ENCODE results near the gene SLC7A5. TPM values are rescaled to one million over a fixed set of nuclear protein-coding genes. Genes with fewer than 3 reads are reported as not detected.
"Not testable (repeated sequence)": the region's sequence is repeated elsewhere in the genome, so short reads cannot be mapped to it uniquely, and the experiment has no call there.

Gene SLC7A5
- 191 and 198 TPM in 2 replicates for total RNA-seq

DNA sequence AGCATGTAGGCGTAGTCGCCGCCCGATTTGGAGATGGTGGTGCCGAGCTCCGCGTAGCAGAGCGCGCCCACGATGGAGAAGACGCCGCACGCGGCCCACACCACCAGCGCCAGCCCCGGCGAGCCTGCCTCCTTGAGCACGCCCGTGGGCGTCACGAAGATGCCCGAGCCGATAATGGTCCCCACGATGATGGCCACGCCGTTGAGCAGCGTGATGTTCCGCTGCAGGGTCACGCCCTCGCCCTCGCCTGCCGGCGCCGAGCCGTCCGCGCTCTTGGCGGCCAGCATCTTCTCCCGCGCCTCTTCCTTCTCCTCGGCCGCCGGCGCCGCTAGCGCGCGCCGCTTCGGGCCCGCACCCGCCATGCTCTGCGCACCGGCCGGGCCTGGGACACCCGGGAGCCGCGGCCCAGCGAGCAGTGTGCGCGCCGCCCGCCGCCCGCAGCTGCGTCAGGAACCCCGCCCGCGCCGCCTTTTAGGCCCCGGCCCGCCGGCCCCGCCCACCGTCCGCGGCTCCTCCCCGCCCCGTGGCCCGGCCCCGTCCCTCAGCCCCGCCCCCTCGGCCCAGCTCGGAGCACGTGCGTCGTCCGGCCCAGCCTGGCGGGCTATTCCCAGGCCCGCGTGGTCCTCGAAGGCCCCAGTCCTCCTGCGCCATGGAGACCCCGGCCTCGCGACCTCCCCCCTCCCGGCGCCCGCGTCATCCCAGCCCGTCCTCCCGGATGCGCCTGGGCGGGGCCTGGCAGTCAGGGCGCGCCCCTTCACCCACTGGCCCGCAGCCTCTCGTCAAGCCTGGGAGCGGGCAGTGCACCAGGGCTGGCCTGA lies at the start of gene SLC7A5:
Gene SLC7A5, minus strand, starts transcription at position 447 of the 818 bp plus-strand sequence. Its CDS starts 85 bp downstream, at position 362.
- intact Hi-C loops (cut with micrococcal nuclease), result loop anchor here (2.0 kb wide), 1 partner anchor 584 kb away; the partner anchor contains the start of gene ZFPM1

DNA sequence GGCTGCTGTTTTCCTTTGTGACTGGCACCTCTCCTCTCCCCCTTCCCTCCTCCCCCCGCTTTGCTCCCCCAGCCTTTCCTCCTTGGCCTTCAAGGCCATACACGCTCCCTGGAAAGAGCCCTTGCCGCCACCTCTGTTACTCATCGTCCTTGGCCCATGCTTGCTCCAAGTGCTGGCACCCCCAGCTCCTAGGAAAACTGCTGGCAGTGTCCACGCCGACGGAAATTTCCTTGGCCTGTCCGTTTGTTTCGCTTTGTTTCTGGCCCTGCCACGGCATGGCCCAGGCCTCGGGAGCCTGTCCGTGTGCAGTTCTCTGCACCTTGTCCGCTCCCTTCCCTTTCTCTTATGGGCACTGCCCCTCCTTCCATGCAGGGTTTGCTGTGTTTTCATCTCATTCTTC lies 49.0 kb upstream of the SLC7A5 start:
- intact Hi-C loops (cut with micrococcal nuclease), result no loop called here

DNA sequence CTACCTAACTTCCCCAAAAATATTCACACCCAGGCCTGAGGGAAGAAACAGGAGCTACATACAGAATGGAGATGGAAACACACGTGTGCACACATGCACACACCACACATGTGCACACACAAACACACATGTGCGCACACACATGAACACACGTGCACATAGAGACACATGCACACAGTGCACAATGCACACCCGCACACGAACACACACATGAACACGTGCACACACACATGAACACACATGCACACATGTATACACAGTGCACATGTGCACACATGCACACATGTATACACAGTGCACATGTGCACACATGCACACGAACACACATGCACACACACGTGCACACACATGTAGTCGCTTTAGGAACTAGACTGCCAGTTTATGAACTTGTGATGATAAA lies 48.2 kb upstream of the SLC7A5 start:
- intact Hi-C loops (cut with micrococcal nuclease), result no loop called here

DNA sequence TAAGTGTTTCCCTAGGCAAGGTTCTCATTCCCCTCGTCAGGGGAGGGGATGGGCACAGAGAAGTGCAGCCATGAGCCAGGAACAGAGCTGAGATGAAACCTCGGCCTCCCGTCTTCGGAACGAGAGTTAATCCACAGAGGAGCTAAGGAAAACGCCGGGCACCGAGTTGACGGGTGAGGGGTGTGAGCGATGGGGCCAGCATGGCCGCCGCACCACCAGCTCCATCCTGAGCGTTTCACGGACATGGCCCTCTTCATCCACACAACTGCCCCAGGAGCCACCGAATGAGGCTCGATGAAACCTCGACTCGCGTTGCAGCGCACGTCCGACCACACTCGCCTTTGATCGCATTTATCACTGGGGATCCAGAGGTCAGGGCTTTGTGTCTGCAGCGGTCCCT lies 45.5 kb upstream of the SLC7A5 start:
- intact Hi-C loops (cut with micrococcal nuclease), result no loop called here

DNA sequence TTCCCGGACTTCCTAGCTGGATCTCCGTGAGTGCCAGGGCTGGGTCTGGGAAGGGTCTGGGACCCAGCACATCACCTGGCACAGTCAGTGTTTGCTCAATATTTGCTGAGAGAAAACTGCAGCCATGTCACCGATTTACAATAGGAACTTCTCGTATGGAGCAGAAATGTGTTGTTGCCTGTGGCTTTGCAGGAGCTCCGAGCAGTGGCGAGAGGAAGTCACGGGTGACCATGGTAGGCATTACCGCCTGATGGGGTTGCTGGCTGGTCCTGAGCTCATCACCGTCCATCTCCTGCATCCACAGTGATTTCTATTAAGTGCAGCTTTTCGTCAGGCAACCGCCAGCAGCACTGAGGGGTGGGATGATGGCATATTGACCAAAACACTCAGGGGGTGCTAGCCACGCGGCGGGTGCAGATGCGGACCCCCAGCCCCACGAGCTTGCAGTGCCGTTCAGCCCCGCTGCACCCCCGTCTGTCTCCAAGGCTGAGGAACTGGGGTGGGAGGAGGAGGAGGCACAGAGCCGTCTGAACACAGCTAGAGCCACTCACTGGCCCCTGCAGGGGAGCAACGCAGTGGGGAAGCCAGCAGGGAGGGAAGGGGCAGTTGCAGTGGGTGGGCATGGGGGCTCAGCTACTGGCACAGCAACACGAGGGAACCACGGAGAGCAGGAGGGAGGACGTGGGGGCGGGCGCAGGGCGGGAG lies 44.9 kb upstream of the SLC7A5 start:
- intact Hi-C loops (cut with micrococcal nuclease), result not testable (repeated sequence)

DNA sequence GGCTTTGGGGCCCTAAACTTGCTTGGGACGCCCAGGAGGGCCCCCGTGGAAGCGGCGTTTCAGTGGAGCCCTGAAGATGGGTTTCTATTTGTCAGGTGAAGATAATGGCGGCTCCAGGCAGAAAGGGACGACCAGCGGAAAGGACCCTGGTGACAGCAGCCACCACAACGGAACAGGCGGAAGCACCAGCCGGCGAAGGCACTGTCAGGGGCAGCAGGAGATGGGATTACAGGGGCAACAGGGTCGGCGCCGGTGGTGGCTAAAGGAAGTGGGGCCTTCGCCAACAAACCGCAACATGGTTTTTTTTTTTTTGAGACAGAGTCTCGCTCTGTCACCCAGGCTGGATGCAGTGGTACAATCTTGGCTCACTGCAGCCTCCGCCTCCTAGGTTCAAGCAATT lies 43.4 kb upstream of the SLC7A5 start:
- intact Hi-C loops (cut with micrococcal nuclease), result not testable (repeated sequence)

DNA sequence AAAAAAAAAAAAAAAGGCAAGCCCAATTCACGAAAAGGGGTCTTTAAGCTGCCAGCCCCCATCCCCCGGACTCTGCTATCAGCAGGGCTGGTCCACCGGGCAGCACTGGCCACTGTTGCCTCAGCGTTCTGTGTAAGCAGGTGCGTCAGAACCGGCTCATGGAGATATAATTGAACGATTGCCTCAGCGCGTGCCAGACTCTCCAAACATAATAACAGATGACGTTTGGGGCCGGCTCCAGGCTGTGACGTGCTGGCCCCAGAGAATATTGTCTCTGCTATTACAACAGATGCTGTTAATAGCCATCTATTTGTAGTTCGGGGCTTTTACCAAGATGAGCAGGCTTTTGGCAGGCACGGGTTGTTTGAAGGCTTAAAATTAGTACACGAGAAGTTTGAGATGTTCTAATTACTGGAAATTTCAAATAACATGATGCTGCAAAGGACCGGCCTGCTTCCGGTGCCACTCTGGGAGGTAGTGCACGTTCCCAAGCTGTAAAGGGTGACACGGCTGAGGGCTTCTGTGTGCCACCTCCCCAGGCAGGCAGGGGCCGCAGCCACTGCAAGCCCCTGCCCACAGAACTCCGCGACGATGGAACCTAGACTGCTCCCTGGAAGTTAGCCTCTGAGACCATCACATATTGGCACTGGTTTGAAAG lies 41.9 kb upstream of the SLC7A5 start:
- intact Hi-C loops (cut with micrococcal nuclease), result not testable (repeated sequence)

DNA sequence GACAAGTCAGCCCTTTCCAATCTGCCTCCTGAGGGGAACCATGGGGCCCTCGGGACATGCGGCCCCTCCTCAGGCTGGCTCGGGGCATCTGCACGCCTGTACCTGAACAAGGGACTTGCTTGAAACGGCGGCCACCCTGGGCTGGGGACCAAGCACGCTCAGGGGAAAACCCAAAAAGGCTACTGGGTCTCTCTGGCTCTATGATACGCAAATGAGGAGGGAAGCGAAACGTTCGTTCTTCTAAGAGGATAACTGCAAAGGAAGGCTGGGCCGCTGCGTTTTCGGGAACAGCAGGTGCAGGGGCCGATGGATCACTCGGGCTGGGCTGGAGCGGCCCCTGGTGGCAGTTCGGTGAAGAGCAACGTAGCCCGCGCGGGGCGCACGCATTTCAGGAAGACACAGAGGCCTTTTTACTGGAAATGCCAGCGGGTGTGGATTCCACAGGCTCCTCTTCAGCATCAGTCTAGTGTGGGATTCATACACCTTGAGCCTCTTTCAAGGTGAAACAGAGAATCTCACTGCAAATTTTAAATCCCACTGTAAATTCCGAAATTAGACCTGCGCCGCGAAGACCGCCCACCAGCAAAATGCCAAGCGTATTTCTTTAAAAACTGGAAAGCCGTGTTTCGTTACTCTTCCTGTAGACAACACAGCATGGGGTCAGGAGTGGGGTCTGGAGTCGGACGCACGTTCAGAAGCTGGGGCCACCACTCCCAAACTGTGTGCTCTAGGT lies 40.1 kb upstream of the SLC7A5 start:
- intact Hi-C loops (cut with micrococcal nuclease), result loop anchor here (1.0 kb wide), 5 partner anchors 14 to 130 kb away; no protein-coding TSS in a partner anchor

DNA sequence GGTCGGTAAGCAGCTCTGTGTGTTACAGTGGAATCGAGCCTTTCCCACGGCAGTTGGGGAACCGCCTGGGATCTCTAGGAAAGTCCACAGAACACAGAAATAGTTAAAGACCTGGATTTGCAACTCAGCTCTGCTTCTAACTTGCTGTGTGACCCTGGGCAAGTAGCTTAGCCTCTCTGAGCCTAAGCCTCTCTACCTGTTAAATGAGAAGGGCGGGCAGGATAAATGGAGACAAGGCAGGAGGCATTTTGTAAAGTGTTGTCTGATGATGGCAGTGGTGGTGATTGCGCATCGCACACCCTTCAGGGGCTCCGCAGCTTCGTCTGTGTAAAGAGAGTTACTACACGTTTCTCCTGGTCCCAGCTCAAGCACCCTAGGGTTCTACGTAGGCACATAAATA lies 38.8 kb upstream of the SLC7A5 start:
- intact Hi-C loops (cut with micrococcal nuclease), result not testable (repeated sequence)

DNA sequence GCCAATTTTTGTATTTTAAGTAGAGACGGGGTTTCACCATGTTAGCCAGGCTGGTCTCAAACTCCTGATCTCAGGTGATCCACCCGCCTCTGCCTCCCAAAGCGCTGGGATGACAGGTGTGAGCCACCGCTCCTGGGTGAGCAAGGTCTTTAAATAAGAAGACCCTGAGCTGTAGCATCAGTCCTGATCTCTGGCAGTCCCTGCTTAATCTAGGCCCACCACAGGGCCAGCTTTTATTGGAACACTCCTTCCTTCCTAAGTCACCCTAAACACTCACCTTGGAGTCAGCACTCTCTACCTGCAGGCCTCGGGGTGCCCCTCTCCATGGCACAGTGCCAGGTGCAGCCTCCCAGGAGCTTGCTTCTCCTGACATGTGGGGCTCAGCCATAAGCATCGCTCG lies 36.2 kb upstream of the SLC7A5 start:
- intact Hi-C loops (cut with micrococcal nuclease), result not testable (repeated sequence)

DNA sequence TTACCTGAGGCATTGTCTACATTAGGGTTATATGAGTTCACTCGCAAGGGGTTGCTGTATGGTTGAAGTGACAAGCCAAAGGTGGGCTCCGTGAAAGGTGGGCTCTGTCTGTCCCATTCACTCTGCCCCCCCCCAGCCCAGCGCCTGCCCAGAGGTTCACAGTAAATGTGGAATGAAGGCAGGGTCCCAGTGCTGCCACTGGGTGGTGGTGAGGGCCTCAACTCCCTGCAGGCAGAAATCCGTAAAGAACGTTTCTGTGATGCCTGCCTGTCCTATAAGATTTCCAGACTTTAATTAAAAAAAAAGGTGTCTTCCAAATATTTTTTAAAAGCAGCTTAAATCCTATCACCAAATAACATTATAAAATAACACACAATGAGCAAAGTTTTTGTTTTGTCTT lies 35.7 kb upstream of the SLC7A5 start:
- intact Hi-C loops (cut with micrococcal nuclease), result not testable (repeated sequence)

DNA sequence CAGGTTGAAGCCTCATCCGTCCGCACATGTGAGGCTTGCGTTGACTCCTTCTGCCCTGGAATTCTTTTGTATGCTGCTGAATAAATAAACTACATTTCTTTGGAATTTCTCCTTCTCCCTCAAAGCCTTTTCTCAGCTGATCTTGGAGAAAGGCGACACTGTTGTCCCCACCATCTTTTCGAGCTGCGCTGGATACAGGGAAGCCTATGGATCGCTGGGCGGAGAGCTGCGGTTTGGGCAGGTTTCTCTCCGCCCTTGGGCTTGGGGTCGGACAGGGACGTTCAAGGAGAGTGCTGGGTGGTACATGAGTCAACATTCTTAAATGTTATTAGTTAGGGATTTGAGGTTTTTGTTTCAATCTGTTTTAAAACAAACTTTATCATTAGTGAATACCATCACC lies 31.2 kb upstream of the SLC7A5 start:
- intact Hi-C loops (cut with micrococcal nuclease), result not testable (repeated sequence)

DNA sequence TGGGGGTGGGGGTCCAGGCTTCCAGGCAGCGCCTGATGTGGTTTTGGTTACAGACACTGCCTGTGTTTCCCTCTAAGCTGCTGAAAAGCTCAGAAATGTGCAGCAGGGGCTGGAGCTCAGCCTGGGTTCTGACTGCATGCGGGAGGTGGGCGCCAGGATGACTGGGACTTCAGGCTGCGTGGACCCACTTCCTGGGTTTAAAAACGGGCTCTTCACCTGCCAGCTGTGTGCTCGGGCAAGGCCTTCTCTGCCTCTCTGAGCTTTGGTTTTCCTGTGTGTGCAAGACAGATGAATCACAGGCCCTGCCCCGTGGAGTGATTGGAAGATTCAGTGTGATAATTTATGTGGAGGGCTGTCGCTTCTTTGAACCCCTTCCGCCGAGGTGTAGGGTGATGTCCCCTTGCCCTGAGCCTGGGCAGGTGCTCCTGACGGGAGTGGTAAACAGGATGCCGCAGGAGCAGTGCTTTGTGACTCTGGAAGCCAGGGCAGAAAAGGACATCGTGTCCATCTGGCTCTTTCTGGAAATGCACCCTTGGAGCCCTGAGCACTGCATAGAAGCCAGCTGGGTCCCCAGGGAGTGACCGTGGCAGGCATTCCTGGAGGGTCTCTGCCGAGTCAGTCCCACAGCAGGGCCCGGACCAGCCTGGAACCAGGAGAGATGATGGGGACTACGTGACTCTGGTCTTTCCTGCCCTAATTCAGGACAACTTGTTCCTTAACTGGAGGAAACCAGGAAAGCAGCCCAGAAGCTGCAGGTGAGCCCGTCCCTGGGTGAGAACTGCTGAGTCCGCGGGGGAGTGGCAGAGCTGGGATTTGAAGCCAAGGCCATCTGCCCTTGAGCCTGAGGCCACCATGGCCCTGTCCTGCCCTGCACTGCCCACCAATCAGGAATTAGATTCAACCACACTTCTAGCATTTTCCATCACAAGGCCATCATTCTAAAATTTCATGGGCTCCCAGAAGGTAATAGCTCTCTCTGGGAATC lies 28.5 kb upstream of the SLC7A5 start:
- intact Hi-C loops (cut with micrococcal nuclease), result no loop called here

DNA sequence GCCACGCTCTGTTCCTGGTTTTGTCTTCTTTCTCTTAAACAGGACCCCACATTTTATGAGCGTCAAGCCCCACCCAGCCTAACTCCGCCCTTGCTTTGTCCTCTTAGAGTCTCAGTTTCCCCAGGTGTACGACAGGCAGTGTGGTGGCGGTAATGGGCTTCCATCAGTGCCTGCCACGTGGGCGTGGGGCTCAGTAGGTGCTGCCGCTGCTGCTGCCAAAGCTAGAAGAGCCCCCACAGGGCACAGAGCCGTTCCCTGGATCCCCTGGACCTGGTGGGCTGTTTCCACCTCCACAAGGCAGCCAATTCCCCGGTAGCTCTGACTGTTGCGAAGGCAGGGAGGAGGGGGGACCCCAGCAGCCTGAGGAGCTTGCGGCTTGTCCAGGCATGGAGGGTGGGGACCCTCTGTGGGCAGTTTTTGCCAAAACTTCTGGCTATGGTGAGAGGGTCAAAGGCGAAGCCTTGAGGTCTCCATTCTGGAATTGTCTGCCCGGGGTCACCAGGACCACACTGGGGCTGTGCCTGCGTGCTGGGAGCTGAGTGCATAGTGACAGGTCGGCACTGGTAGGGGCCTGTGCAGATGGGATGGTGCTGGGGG lies 27.7 kb upstream of the SLC7A5 start:
- intact Hi-C loops (cut with micrococcal nuclease), result not testable (repeated sequence)

DNA sequence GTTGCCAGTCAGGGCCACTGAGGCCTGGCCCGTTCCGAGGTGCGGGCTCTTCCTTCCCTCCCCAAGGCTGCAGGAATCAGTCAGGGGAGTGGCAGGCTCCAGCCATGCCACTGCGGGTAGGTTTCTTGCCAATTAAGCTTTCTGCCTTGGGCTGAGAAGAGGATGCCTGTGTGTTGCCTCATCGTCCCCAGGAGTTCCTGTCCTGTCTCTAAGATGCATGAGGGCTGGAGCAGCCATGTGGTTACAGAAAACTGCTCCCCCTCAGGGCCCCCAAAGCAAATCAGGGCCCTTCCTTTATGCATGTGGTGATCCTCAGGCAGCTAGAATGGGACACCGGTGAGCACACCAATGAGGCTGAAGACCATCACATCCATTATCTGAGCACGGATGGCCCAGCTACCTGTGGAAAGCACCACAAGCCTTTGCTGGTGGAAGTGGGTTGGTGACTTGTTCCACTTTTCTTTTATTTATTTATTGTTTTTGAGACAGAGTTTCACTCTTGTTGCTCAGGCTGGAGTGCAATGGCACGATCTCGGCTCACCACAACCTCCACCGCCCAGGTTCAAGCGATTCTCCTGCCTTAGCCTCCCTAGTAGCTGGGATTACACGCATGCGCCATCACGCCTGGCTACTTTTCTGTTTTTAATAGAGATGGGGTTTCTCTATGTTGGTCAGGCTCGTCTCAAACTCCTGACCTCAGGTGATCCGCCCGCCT lies 27.0 kb upstream of the SLC7A5 start:
- intact Hi-C loops (cut with micrococcal nuclease), result not testable (repeated sequence)

DNA sequence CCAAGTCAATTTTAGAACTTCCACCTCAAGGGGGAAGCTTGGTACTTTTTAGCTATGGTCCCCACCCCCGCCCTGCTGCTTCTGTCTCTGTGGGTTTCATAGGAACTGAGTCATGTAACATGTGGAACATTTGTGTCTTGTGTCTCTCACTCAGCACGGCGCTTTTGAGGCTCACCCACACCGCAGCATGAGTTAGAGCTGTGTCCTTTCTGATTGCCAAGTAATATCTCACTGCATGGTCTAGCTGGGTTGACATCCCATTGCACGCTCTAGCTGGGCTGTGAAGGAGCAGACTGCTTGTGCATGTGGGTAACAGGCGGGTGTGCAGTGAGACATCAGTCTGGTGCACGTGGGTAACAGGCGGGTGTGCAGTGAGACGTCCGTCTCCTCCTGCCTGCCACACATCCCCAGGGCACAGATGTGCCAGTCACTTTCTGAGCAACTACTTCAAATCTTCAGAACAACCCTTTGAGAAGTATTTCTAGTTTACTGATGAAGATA lies 26.4 kb upstream of the SLC7A5 start:
- intact Hi-C loops (cut with micrococcal nuclease), result loop anchor here (1.0 kb wide), 7 partner anchors 14 to 116 kb away; partner anchors contain the start of gene BANP

DNA sequence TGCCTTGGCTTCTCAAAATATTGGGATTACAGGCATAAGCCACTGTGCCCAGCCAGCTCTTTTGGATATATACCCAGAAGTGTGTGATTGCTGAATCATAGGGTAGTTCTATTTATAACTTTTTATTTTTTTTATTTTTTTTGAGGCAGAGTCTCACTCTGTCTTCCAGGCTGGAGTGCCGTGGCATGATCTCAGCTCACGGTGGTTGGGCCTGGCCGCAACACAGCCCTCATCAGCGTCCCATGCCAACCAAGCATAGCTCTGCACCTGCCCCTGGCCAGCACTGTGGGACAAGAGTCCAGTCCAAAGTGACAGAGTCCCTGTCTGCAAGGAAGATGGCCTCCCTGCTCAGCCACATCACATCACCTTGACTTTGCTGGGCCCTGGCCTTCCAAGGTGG lies 24.7 kb upstream of the SLC7A5 start:
- intact Hi-C loops (cut with micrococcal nuclease), result not testable (repeated sequence)

DNA sequence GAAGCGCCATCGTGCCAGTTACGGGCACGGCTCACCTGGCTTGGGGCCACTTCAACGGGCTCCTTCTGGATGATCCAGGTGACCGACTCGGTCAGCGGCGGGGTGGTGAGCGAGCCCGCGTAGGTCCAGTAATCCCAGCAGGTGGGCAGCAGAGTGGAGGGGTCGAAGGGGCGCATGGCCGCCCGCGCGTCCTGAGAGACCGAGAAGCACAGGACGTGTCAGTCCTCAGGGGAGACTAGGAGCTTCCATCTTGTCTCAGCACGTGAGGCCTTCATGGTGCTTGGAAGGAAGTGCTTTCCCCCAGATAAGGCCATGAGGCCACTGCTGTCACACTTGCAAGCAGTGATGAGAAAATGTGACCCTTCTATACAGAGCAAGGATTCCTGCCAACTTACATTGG lies 22.5 kb upstream of the SLC7A5 start:
- intact Hi-C loops (cut with micrococcal nuclease), result no loop called here

DNA sequence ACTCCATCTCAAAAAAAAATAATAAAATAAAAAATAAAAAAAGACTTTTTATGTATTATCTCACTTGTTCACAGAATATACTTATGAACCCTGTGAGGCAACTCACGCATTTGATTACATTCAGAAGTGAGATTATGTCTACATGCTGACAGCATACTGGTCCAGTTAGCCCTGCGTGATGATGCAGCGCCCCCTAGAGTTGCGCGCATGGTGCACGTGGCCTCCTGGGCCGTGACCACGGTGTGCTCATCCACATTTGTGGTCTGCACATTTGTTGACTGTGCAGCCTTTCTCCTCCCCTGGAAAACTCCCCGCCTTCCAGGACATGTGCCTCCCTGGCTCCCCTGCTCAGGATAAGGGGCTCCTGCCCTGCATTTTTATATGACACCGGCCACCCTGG lies 20.5 kb upstream of the SLC7A5 start:
- intact Hi-C loops (cut with micrococcal nuclease), result not testable (repeated sequence)

All from T-helper 1 cell treated with Interleukin-12 subunit alpha and Interleukin-12 subunit beta and Interleukin-4 antibody, amounts not matched to agents 30 ng/mL and 1 ng/mL, for 36 hours (primary cell).